Panc1 (cell line): Measurements from ENCODE around the gene SNX1. TPM values are rescaled to one million over a fixed set of nuclear protein-coding genes. Genes with fewer than 3 reads are reported as not detected.

Experiments used
- ATAC-seq: fragments of 200-7000 bp; cut with Tn5 transposase; 2 replicates; pipeline ENCODE4 v1.9.1; 2020; ENCODE audit warnings: mild to moderate bottlenecking, moderate library complexity
- BruUV-seq: library from RNA; stranded (reverse); fragments of 400-500 nt; replicated peaks from 2 replicates; lab custom pipeline; 2021; lab: Mats Ljungman, UMichigan
- CTCF ChIA-PET: fragments of 300-600 bp; sonication (Branson Sonifier 250); formaldehyde crosslinking; loops from one replicate; lab custom pipeline; 2022; ENCODE audit warnings: antibody characterized with exemption; lab: Charles Lee
- POLR2A ChIA-PET: fragments of 300-600 bp; sonication (Branson Sonifier 250); formaldehyde crosslinking; loops from one replicate; lab custom pipeline; 2022; ENCODE audit warnings: antibody characterized with exemption; lab: Charles Lee
- DNase-seq: peaks from one replicate; pipeline ENCODE4 v3.0.0-alpha.2; 2010; ENCODE audit warnings: low read depth, low spot score
- H3K27ac ChIP-seq: 2 replicates; pipeline ENCODE4 v1.5.1; 2011; ENCODE audit warnings: mild to moderate bottlenecking, low read length, inconsistent platforms
- H3K27me3 ChIP-seq: fragments of 200-500 bp; sonication (Bioruptor generic); 2 replicates; pipeline ENCODE4 v1.6.0; 2014; ENCODE audit warnings: low read length, inconsistent platforms; ENCODE audit not compliant: control insufficient read depth, insufficient read depth
- H3K36me3 ChIP-seq: fragments of 200-500 bp; sonication (Bioruptor generic); 2 replicates; pipeline ENCODE4 v1.5.1; 2014; ENCODE audit warnings: inconsistent platforms, mild to moderate bottlenecking, low read length, moderate library complexity; ENCODE audit not compliant: control insufficient read depth, insufficient read depth
- H3K4me1 ChIP-seq: 2 replicates; pipeline ENCODE4 v1.5.1; 2011; ENCODE audit warnings: inconsistent platforms, mild to moderate bottlenecking, low read length, moderate library complexity; ENCODE audit not compliant: control insufficient read depth, insufficient read depth
- H3K4me3 ChIP-seq, 2 experiments: 2 replicates each; pipeline ENCODE4 v1.5.1; 2011 to 2012; ENCODE audit warnings: low read depth in 2 of 2, low read length in 2 of 2, mild to moderate bottlenecking in 2 of 2, inconsistent platforms in 1 of 2, moderate library complexity in 1 of 2
- H3K9me3 ChIP-seq: fragments of 200-500 bp; sonication (Bioruptor generic); 2 replicates; pipeline ENCODE4 v1.5.1; 2014; ENCODE audit warnings: low read depth, mild to moderate bottlenecking, inconsistent platforms, low read length, moderate library complexity; ENCODE audit not compliant: control insufficient read depth, insufficient read depth
- POLR2AphosphoS5 ChIP-seq: IDR thresholded peaks from 2 replicates; pipeline ENCODE4 v1.6.1; 2012; ENCODE audit warnings: mild to moderate bottlenecking, low read depth, low read length, moderate library complexity
- SIN3A ChIP-seq: IDR thresholded peaks from 2 replicates; pipeline ENCODE4 v1.6.1; 2012; ENCODE audit warnings: low read depth, mild to moderate bottlenecking, low read length, moderate library complexity, borderline replicate concordance; ENCODE audit not compliant: insufficient read depth
- TCF7L2 ChIP-seq: IDR thresholded peaks from 2 replicates; pipeline ENCODE4 v1.6.1; 2011; ENCODE audit warnings: mild to moderate bottlenecking, low read depth, low read length, inconsistent platforms
- in situ Hi-C: cut with HindIII; loops from 2 replicates; pipeline ENCODE4 v1.10.0; 2016; ENCODE audit warnings: low sequenced_read_pairs, low pct_unique_long_range_greater_than_20kb
- intact Hi-C: fragments of 100-400 bp; cut with micrococcal nuclease; formaldehyde crosslinking; loops from one replicate; pipeline ENCODE4 v1.10.0; 2022; ENCODE audit not compliant: unreplicated experiment
- total RNA-seq: library from RNA; stranded (reverse); gene quantifications from one replicate; pipeline ENCODE4 v1.2.1, GENCODE V29; 2021; ENCODE audit not compliant: unreplicated experiment
- TF ChIP-seq, protein P1 (sequence below): fragments of 450-650 bp; IDR thresholded peaks from 2 replicates; pipeline ENCODE4 v1.5.1; 2017; ENCODE audit warnings: mild to moderate bottlenecking
- TF ChIP-seq, protein P2 (sequence below), 2 experiments: IDR thresholded peaks; 2 replicates each; pipeline ENCODE4 v1.6.1; 2011 to 2012; ENCODE audit warnings: low read depth in 2 of 2, control low read depth in 1 of 2, low read length in 1 of 2, mild to moderate bottlenecking in 1 of 2, moderate library complexity in 1 of 2; ENCODE audit not compliant: insufficient read depth in 1 of 2

Gene SNX1
- total RNA-seq, 1 experiment from 2014 or later: 96.2 TPM

DNA sequence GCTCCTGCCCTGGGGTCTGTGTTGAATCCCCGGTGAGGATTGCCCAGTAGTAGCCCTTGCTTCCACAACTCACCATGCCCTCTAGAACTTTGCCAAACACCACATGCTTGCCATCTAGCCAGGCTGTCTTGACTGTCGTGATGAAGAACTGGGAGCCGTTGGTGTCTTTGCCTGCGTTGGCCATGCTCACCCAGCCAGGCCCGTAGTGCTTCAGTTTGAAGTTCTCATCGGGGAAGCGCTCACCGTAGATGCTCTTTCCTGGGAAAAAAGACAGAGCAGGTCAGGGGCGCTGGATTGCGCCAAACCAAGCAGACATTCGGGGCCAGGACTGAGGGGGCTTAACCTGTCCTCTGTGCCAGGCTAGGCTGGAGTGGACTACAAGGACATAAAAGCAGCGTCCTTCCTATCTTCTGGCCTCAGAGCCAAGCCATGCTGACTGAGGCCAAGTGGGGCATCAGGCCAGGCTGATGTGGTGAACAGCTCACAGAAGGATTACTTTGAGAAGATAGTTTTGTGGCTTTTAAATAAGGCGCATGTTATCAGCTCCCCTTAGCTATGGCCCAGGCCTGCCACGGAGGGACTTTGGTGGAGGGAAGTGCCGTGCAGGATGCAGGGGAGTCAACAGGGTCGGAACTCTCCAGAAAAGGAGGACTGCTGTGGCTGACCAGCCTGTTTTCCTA, 61.0 kb downstream of the SNX1 start:
- H3K36me3 ChIP-seq: peaks cover 13% of the 10 kb centered on the region
- no peak overlapping the region for H3K27ac ChIP-seq
- H3K9me3 ChIP-seq: no peaks in the 10 kb centered on the region
- DNase-seq: no peak
- ChIA-PET CTCF (no interaction called here), POLR2A (interaction anchor here (0.6 kb wide), 1 partner anchor 70 kb away, joined by 7 read pairs; no protein-coding TSS in a partner anchor)
- H3K27me3 ChIP-seq: no peaks in the 10 kb centered on the region
- no peak overlapping the region for H3K4me3 ChIP-seq
- ATAC-seq: no peak
- intact Hi-C loops: no loop called here
- in situ Hi-C loops: no loop called here
- BruUV-seq: no TSS peak
- TF ChIP-seq POLR2AphosphoS5 (no peak), TCF7L2 (no peak), SIN3A (no peak)
- TF ChIP-seq, protein P1, sequence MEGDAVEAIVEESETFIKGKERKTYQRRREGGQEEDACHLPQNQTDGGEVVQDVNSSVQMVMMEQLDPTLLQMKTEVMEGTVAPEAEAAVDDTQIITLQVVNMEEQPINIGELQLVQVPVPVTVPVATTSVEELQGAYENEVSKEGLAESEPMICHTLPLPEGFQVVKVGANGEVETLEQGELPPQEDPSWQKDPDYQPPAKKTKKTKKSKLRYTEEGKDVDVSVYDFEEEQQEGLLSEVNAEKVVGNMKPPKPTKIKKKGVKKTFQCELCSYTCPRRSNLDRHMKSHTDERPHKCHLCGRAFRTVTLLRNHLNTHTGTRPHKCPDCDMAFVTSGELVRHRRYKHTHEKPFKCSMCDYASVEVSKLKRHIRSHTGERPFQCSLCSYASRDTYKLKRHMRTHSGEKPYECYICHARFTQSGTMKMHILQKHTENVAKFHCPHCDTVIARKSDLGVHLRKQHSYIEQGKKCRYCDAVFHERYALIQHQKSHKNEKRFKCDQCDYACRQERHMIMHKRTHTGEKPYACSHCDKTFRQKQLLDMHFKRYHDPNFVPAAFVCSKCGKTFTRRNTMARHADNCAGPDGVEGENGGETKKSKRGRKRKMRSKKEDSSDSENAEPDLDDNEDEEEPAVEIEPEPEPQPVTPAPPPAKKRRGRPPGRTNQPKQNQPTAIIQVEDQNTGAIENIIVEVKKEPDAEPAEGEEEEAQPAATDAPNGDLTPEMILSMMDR: no peak
- TF ChIP-seq, protein P2, sequence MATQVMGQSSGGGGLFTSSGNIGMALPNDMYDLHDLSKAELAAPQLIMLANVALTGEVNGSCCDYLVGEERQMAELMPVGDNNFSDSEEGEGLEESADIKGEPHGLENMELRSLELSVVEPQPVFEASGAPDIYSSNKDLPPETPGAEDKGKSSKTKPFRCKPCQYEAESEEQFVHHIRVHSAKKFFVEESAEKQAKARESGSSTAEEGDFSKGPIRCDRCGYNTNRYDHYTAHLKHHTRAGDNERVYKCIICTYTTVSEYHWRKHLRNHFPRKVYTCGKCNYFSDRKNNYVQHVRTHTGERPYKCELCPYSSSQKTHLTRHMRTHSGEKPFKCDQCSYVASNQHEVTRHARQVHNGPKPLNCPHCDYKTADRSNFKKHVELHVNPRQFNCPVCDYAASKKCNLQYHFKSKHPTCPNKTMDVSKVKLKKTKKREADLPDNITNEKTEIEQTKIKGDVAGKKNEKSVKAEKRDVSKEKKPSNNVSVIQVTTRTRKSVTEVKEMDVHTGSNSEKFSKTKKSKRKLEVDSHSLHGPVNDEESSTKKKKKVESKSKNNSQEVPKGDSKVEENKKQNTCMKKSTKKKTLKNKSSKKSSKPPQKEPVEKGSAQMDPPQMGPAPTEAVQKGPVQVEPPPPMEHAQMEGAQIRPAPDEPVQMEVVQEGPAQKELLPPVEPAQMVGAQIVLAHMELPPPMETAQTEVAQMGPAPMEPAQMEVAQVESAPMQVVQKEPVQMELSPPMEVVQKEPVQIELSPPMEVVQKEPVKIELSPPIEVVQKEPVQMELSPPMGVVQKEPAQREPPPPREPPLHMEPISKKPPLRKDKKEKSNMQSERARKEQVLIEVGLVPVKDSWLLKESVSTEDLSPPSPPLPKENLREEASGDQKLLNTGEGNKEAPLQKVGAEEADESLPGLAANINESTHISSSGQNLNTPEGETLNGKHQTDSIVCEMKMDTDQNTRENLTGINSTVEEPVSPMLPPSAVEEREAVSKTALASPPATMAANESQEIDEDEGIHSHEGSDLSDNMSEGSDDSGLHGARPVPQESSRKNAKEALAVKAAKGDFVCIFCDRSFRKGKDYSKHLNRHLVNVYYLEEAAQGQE (IDR thresholded peaks at IDR 0.05; ENCODE audit: insufficient read depth in 1 of 2, low read depth in 2 of 2, low read length in 1 of 2): no peak
- peaks cover 9% of the 10 kb centered on the region for H3K4me1 ChIP-seq

DNA sequence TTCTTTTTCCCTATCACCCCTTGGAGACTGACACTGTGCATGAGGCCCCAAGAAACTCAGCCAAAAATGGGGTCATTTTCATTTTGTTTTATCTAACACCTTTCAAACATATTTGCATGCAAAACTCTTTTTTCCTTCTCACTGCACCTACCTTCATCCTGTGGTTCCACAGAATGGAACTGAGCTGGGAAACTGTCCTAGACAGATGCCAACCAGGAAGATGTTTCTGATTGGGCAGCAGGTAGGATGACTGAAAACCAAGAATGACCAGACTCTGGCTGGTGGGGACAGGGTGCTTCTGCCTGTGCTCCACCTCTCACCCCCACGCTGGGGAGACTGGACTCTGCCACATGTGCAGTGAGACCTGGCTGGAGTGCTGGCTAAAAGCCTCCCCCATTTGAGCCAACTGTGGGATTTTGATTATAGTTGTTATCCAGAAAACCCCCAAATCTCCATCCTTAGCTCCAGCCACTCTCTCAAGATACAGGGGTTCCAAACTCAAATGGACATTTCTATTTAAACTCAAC, 61.9 kb downstream of the SNX1 start:
- ATAC-seq (no peak), DNase-seq (no peak)
- BruUV-seq: no TSS peak
- intact Hi-C loops (no loop called here), in situ Hi-C loops (no loop called here)
- no peaks in the 10 kb centered on the region for H3K9me3 ChIP-seq
- no peak overlapping the region for H3K27ac ChIP-seq
- ChIA-PET CTCF (no interaction called here), POLR2A (interaction anchor here (0.6 to 0.7 kb wide), 2 partner anchors 71 to 81 kb away, joined by 4 to 7 read pairs; no protein-coding TSS in a partner anchor)
- H3K36me3 ChIP-seq: peaks cover 18% of the 10 kb centered on the region
- H3K4me3 ChIP-seq: no peak overlapping the region
- TF ChIP-seq TCF7L2 (no peak), SIN3A (no peak)
- TF ChIP-seq, protein P1: no peak
- H3K4me1 ChIP-seq: peaks cover 9% of the 10 kb centered on the region
- no peaks in the 10 kb centered on the region for H3K27me3 ChIP-seq
